K562 (cell line): Measurements from ENCODE around the gene ACAP2. TPM values are rescaled to one million over a fixed set of nuclear protein-coding genes. Genes with fewer than 3 reads are reported as not detected.

ENCODE experiments used
- ATAC-seq: fragments of 200-7000 bp; cut with Tn5 transposase; 3 replicates; pipeline ENCODE4 v1.9.1; 2020; ENCODE audit warnings: moderate library complexity
- BruUV-seq: library from RNA; stranded (reverse); fragments of 400-500 nt; replicated peaks from 2 replicates; lab custom pipeline; 2021; lab: Mats Ljungman, UMichigan
- CTCF ChIA-PET: fragments of 300-600 bp; formaldehyde crosslinking; extraction: SDS; loops from one replicate; lab custom pipeline; 2021; ENCODE audit warnings: low intra/inter-chr PET ratio; lab: Yijun Ruan, JAX
- POLR2A ChIA-PET: fragments of 300-600, 350-650 bp; sonication (Branson Sonifier 250); formaldehyde crosslinking; extraction: SDS; loops from one replicate; lab custom pipeline; 2021; ENCODE audit warnings: antibody characterized with exemption, inconsistent platforms; lab: Yijun Ruan, JAX
- DNase-seq, 4 experiments: peaks; one replicate each; pipeline versions ENCODE4 v3.0.0 to v3.0.0-alpha.2; 2011 to 2018; ENCODE audit warnings: low spot score in 3 of 4, mixed read lengths in 3 of 4; ENCODE audit errors: extremely low read depth in 1 of 4
- FAIRE-seq: peaks from 2 replicates; lab custom pipeline; 2011; peaks lifted over from hg19 to GRCh38; lab: Jason Lieb, UNC
- H2AFZ ChIP-seq: 2 replicates; pipeline ENCODE4 v1.6.0; 2011; ENCODE audit warnings: low read depth, low read length, control low read depth, inconsistent platforms
- H3K27ac ChIP-seq: fragments of 200-600 bp; 3 replicates; pipeline ENCODE4 v1.8.0; 2011; ENCODE audit warnings: low read depth, mild to moderate bottlenecking, control low read depth, inconsistent platforms, low read length, moderate library complexity, mixed read lengths; ENCODE audit errors: extremely low read depth
- H3K27me3 ChIP-seq, 2 experiments: fragments of 300-600 bp in 1 of 2; 2 replicates in 1 of 2; 3 replicates in 1 of 2; pipeline versions ENCODE4 v1.6.0 to v1.8.0; 2011; ENCODE audit warnings: inconsistent platforms in 2 of 2, low read length in 2 of 2, mild to moderate bottlenecking in 1 of 2, mixed read lengths in 1 of 2, moderate library complexity in 1 of 2; ENCODE audit not compliant: control insufficient read depth in 2 of 2, insufficient read depth in 2 of 2
- H3K36me3 ChIP-seq: fragments of 300-600 bp; 3 replicates; pipeline ENCODE4 v1.8.0; 2011; ENCODE audit warnings: mild to moderate bottlenecking, low read length, inconsistent platforms; ENCODE audit not compliant: control insufficient read depth, insufficient read depth
- H3K4me1 ChIP-seq, 2 experiments: fragments of 200-600 bp in 1 of 2; replicated peaks in 1 of 2; 2 replicates in 1 of 2; 3 replicates in 1 of 2; pipeline versions ENCODE4 v1.5.1 to v1.8.0; 2011; ENCODE audit warnings: inconsistent platforms in 2 of 2, low read length in 2 of 2, mild to moderate bottlenecking in 1 of 2, mixed read lengths in 1 of 2, moderate library complexity in 1 of 2; ENCODE audit not compliant: control insufficient read depth in 2 of 2, insufficient read depth in 2 of 2
- H3K4me2 ChIP-seq: 2 replicates; pipeline ENCODE4 v1.6.1; 2011; ENCODE audit warnings: low read length, control low read depth, inconsistent platforms, mixed read lengths; ENCODE audit not compliant: insufficient read depth
- H3K4me3 ChIP-seq: fragments of 200-600 bp; sonication (generic), shearing (Covaris generic); 2 replicates; pipeline ENCODE4 v1.5.1; 2016; ENCODE audit warnings: control low read depth, inconsistent platforms
- H3K79me2 ChIP-seq: fragments of 200-600 bp; 3 replicates; pipeline ENCODE4 v1.8.0; 2011; ENCODE audit warnings: low read length, inconsistent platforms; ENCODE audit not compliant: control insufficient read depth, insufficient read depth
- H3K9ac ChIP-seq, 2 experiments: 2 replicates each; pipeline versions ENCODE4 v1.6.0 to v1.6.1; 2011; ENCODE audit warnings: low read depth in 2 of 2, low read length in 2 of 2, control low read depth in 1 of 2, inconsistent platforms in 1 of 2, mild to moderate bottlenecking in 1 of 2, mixed read lengths in 1 of 2; ENCODE audit not compliant: insufficient read depth in 1 of 2
- H3K9me1 ChIP-seq: one replicate; pipeline ENCODE4 v1.6.0; 2011; ENCODE audit warnings: inconsistent platforms, mild to moderate bottlenecking, low read length, moderate library complexity; ENCODE audit not compliant: control insufficient read depth, insufficient read depth
- H3K9me3 ChIP-seq: replicated peaks from 2 replicates; pipeline ENCODE4 v1.5.1; 2011; ENCODE audit warnings: low read depth, low read length, inconsistent platforms; ENCODE audit not compliant: control insufficient read depth, insufficient read depth
- H4K20me1 ChIP-seq: replicated peaks from 2 replicates; pipeline ENCODE4 v1.6.1; 2011; ENCODE audit warnings: low read length, inconsistent platforms, mixed read lengths; ENCODE audit not compliant: control insufficient read depth, insufficient read depth
- ELF1 ChIP-seq: fragments of 200-800 bp; sonication (Bioruptor generic); IDR thresholded peaks from 2 replicates; pipeline ENCODE4 v1.6.1; 2016; ENCODE audit warnings: missing genetic modification characterization, missing compliant biosample characterization
- NFIC ChIP-seq: fragments of 450-650 bp; IDR thresholded peaks from 2 replicates; pipeline ENCODE4 v1.6.1; 2017; ENCODE audit warnings: mild to moderate bottlenecking, inconsistent platforms
- RERE ChIP-seq: sonication (generic); formaldehyde crosslinking; IDR thresholded peaks from 2 replicates; pipeline ENCODE4 v1.8.0; 2023; ENCODE audit warnings: missing genetic modification reagents, mild to moderate bottlenecking, borderline replicate concordance
- ZNF551 ChIP-seq: fragments of 250-450 bp; sonication (Bioruptor Pico); IDR thresholded peaks from 2 replicates; pipeline ENCODE4 v1.5.0; 2021; ENCODE audit warnings: mild to moderate bottlenecking, moderate library complexity
- WGBS: fragments of 100-300 bp; shearing (Covaris generic); methylation state at CpG from one replicate; pipeline ENCODE4 v1.1.6; 2016; ENCODE audit warnings: low coverage, mixed read lengths; ENCODE audit not compliant: insufficient coverage; ENCODE audit errors: missing lambda C conversion rate; 5-methylcytosine and 5-hydroxymethylcytosine counted together
- in situ Hi-C: fragments of 300-500 bp; cut with MboI; formaldehyde crosslinking; loops from 4 replicates; pipeline ENCODE4 v1.15.0; 2018; ENCODE audit warnings: inconsistent platforms, mixed read lengths
- intact Hi-C: fragments of 100-400 bp; cut with micrococcal nuclease; formaldehyde crosslinking; loops from 2 replicates; pipeline ENCODE4 v1.14.2; 2022
- polyA plus RNA-seq, 8 experiments: library from polyadenylated mRNA; depleted of rRNA in 4 of 8; stranded (reverse) in 5 of 8; unstranded in 3 of 8; fragments of >200 nt; fragmentation: Nextera tagmentation in 2 of 8; fragmentation: Illumina TruSeq in 1 of 8; extraction: Ambion mirVana in 2 of 8; extraction: Trizol in 1 of 8; gene quantifications; 2 replicates each; pipeline versions ENCODE4 v1.2.1 to v1.2.3, GENCODE V29; 2011 to 2014; ENCODE audit warnings: inconsistent platforms in 1 of 8, missing spikeins in 1 of 8
- total RNA-seq, 7 experiments: library from RNA; depleted of rRNA in 6 of 7; stranded (reverse); fragments of >200 nt in 6 of 7; fragmentation: Illumina TruSeq in 2 of 7; extraction: Trizol in 2 of 7; gene quantifications; 2 replicates each; pipeline versions ENCODE4 v1.2.1 to v1.2.3, GENCODE V29; 2011 to 2021; ENCODE audit warnings: low replicate concordance in 1 of 7

The ACAP2 gene
- total and polyA plus RNA-seq, 9 of the 15 experiments (the other 6 are each of a cell fraction or from before 2014, with no cell fraction given) = 10.6 to 52.7 (median 34.4) TPM

- no peak for TF ChIP-seq RERE (CRISPR knock-in tag)
- TF ChIP-seq ELF1 (tag) = no peak
These were observed 2.4 kb downstream of the ACAP2 start (continued) for GRCh38 chr3:195440379-195440778.

GRCh38 chr3:195438371-195438770 is 4.4 kb downstream of the ACAP2 start:
- no peak for DNase-seq
- peaks cover 81% of the 10 kb centered on the region for H3K79me2 ChIP-seq
- no peak overlapping the region for H3K27ac ChIP-seq
- no peak for TF ChIP-seq ZNF551 (CRISPR knock-in tag)
- TF ChIP-seq NFIC = peak; percentile 59; the same call in 1 of the 2 replicates
- TF ChIP-seq, all 486 proteins: peak for 1
- Histone ChIP-seq H3K4me2 (no peak overlapping the region), H3K27me3 (no peaks in the 10 kb centered on the region), H3K9me1 (no peaks in the 10 kb centered on the region), H3K4me1 (peaks cover 8 to 15% of the 10 kb centered on the region in 2 experiments; a peak in 4 of 5 replicates), H3K4me3 (no peak overlapping the region), H3K36me3 (peaks cover 4% of the 10 kb centered on the region; the same call in 1 of the 3 replicates), H3K9ac (no peak overlapping the region), H2AFZ (no peak overlapping the region), H4K20me1 (no peaks in the 10 kb centered on the region; the same call in 1 of the 2 replicates), H3K9me3 (no peaks in the 10 kb centered on the region)
- ATAC-seq = no peak
- in situ Hi-C loops (no loop called here), intact Hi-C loops (no loop called here)
- WGBS = 85% methylated on average over 2 of the region's 2 CpGs
- ChIA-PET CTCF (no interaction called here), POLR2A (no interaction called here)
- BruUV-seq = no TSS peak
- FAIRE-seq = no peak
